Measurements from ENCODE around the gene ARL8A. TPM values are rescaled to one million over a fixed set of nuclear protein-coding genes. Genes with fewer than 3 reads are reported as not detected.

ARL8A gene
- polyA plus RNA-seq, 2 of the 4 experiments (the other 2 are of a cell fraction), result 23.4 to 49.8 TPM

- Histone ChIP-seq H3K9me3 (no peaks in the 10 kb centered on the region), H3K4me3 (no peak overlapping the region), H3K4me1 (peaks cover 8% of the 10 kb centered on the region; the same call in 2 of the 3 replicates), H3K27ac (no peak overlapping the region), H3K4me2 (no peak overlapping the region)
- DNase-seq (ENCODE audit: low read depth in 1 of 2, low spot score in 1 of 2) (no peak), FAIRE-seq (no peak), ATAC-seq (peak in 1 of 2 experiments; percentile 13; a peak in 3 of 6 replicates)
- TF ChIP-seq HOXB13 (CRISPR knock-in tag; IDR thresholded peaks at IDR 0.05; ENCODE audit: low read depth) (no peak), ELK1 (IDR thresholded peaks at IDR 0.05; ENCODE audit: low read depth, low read length) (no peak), RARB (CRISPR knock-in tag; IDR thresholded peaks at IDR 0.05) (no peak), SMC3 (IDR thresholded peaks at IDR 0.05) (no peak), RNF2 (IDR thresholded peaks at IDR 0.05; ENCODE audit: borderline replicate concordance, low read depth) (no peak), POLR2A (IDR thresholded peaks at IDR 0.05; ENCODE audit: low read length) (no peak), EP300 (IDR thresholded peaks at IDR 0.05) (no peak), TFCP2L1 (CRISPR knock-in tag; IDR thresholded peaks at IDR 0.05) (no peak), KDM5A (IDR thresholded peaks at IDR 0.05) (no peak), PHF8 (IDR thresholded peaks at IDR 0.05; ENCODE audit: borderline replicate concordance, low read depth) (no peak), HEYL (CRISPR knock-in tag; IDR thresholded peaks at IDR 0.05) (no peak), RCOR1 (IDR thresholded peaks at IDR 0.05; ENCODE audit: low read depth, low read length) (no peak), HDAC2 (IDR thresholded peaks at IDR 0.05) (no peak), POLR2AphosphoS2 (conservative IDR thresholded peaks at IDR 0.05; ENCODE audit: low read length) (no peak), CBX2 (IDR thresholded peaks at IDR 0.05; ENCODE audit: borderline replicate concordance, low read depth) (no peak), CHD2 (IDR thresholded peaks at IDR 0.05; ENCODE audit: low read length, partially characterized antibody) (no peak), E2F6 (IDR thresholded peaks at IDR 0.05; ENCODE audit: borderline replicate concordance, low read depth) (no peak)
- TF ChIP-seq, protein P1, sequence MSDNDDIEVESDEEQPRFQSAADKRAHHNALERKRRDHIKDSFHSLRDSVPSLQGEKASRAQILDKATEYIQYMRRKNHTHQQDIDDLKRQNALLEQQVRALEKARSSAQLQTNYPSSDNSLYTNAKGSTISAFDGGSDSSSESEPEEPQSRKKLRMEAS (IDR thresholded peaks at IDR 0.05), result no peak
- 61% methylated on average over 11 of the region's 11 CpGs for WGBS (ENCODE audit: missing lambda C conversion rate)
- POLR2A ChIA-PET, result no interaction called here
- CTCF ChIA-PET, result interaction anchor here (0.9 to 3.0 kb wide), 4 partner anchors 10 to 29 kb away, joined by 3 to 9 read pairs (median 4); no protein-coding TSS in a partner anchor
These were observed 19.9 kb upstream of the ARL8A start for GRCh38 chr1:202164271-202165037.

GRCh38 chr1:202163281-202164270 is 19.0 kb upstream of the ARL8A start:
- peaks cover 8% of the 10 kb centered on the region; the same call in 2 of the 3 replicates for H3K4me1 ChIP-seq
- POLR2A ChIA-PET, result no interaction called here
- FAIRE-seq, result no peak
- no peak overlapping the region for H3K27ac ChIP-seq
- peak in 1 of 2 experiments; percentile 11; a peak in 2 of 6 replicates for ATAC-seq
- H3K4me2 ChIP-seq, result no peak overlapping the region
- WGBS (ENCODE audit: missing lambda C conversion rate), result 69% methylated on average over 12 of the region's 12 CpGs
- CTCF ChIA-PET, result interaction anchor here (0.9 to 2.1 kb wide), 9 partner anchors 8 to 29 kb away, joined by 3 to 7 read pairs (median 4); no protein-coding TSS in a partner anchor
- H3K9me3 ChIP-seq, result no peaks in the 10 kb centered on the region
- no peak for DNase-seq (ENCODE audit: low read depth in 1 of 2, low spot score in 1 of 2)
- H3K4me3 ChIP-seq, result no peak overlapping the region
- TF ChIP-seq BHLHE40 (IDR thresholded peaks at IDR 0.05; ENCODE audit: low read depth, low read length), result no peak
- no peak for TF ChIP-seq KDM5A (IDR thresholded peaks at IDR 0.05)
- TF ChIP-seq CBX8 (IDR thresholded peaks at IDR 0.05), result no peak
- no peak for TF ChIP-seq HOXB5 (CRISPR knock-in tag; IDR thresholded peaks at IDR 0.05)
- no peak for TF ChIP-seq ZNF302 (CRISPR knock-in tag; IDR thresholded peaks at IDR 0.05)
- no peak for TF ChIP-seq PHF8 (IDR thresholded peaks at IDR 0.05; ENCODE audit: borderline replicate concordance, low read depth)
- no peak for TF ChIP-seq FOSL2 (IDR thresholded peaks at IDR 0.05)
- TF ChIP-seq FOSL2 (CRISPR knock-in tag; IDR thresholded peaks at IDR 0.05), result no peak
- no peak for TF ChIP-seq NR3C1 (IDR thresholded peaks at IDR 0.05)
- no peak for TF ChIP-seq ZC3H11A (IDR thresholded peaks at IDR 0.05)
- TF ChIP-seq, protein P2, sequence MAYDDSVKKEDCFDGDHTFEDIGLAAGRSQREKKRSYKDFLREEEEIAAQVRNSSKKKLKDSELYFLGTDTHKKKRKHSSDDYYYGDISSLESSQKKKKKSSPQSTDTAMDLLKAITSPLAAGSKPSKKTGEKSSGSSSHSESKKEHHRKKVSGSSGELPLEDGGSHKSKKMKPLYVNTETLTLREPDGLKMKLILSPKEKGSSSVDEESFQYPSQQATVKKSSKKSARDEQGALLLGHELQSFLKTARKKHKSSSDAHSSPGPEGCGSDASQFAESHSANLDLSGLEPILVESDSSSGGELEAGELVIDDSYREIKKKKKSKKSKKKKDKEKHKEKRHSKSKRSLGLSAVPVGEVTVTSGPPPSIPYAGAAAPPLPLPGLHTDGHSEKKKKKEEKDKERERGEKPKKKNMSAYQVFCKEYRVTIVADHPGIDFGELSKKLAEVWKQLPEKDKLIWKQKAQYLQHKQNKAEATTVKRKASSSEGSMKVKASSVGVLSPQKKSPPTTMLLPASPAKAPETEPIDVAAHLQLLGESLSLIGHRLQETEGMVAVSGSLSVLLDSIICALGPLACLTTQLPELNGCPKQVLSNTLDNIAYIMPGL (CRISPR knock-in tag; IDR thresholded peaks at IDR 0.05; ENCODE audit: borderline replicate concordance), result no peak
- TF ChIP-seq MYC (IDR thresholded peaks at IDR 0.05; ENCODE audit: borderline replicate concordance, low read length), result no peak
- TF ChIP-seq CHD4 (IDR thresholded peaks at IDR 0.05; ENCODE audit: borderline replicate concordance), result no peak
- no peak for TF ChIP-seq E2F6 (IDR thresholded peaks at IDR 0.05; ENCODE audit: borderline replicate concordance, low read depth)
- TF ChIP-seq, protein P1 (IDR thresholded peaks at IDR 0.05), result no peak
- TF ChIP-seq MAFK (IDR thresholded peaks at IDR 0.05; ENCODE audit: partially characterized antibody), result no peak
- no peak for TF ChIP-seq MAZ (IDR thresholded peaks at IDR 0.05; ENCODE audit: borderline replicate concordance, low read depth, low read length)
- TF ChIP-seq RFX5 (IDR thresholded peaks at IDR 0.05), result no peak

Measured in A549 (cell line).